Thoracic aorta (tissue), 2 donors: ENCODE results near the gene NKX1-2. TPM values are rescaled to one million over a fixed set of nuclear protein-coding genes. Genes with fewer than 3 reads are reported as not detected.

Experiments used
- ATAC-seq: fragments of 150-250 bp; one replicate; pipeline ENCODE4 v1.8.0; 2017; ENCODE audit warnings: low read depth; ENCODE audit not compliant: insufficient number of reproducible peaks, low FRiP score
- DNase-seq: peaks from one replicate; pipeline ENCODE4 v3.0.0-alpha.2; 2020; ENCODE audit warnings: low spot score
- H3K27ac ChIP-seq, 2 donors: fragments of 200-600 bp; sonication (generic); 1 replicate in 1 of 2; 2 replicates in 1 of 2; pipeline ENCODE4 v1.5.1; 2016; ENCODE audit warnings: mild to moderate bottlenecking in 2 of 2, moderate library complexity in 2 of 2
- H3K27me3 ChIP-seq: fragments of 200-600 bp; sonication (generic); replicated peaks from 2 replicates; pipeline ENCODE4 v1.6.0; 2016; ENCODE audit warnings: mild to moderate bottlenecking; ENCODE audit not compliant: insufficient read depth
- H3K36me3 ChIP-seq: fragments of 200-600 bp; sonication (generic); one replicate; pipeline ENCODE4 v1.5.1; 2016
- H3K4me1 ChIP-seq, 2 donors: fragments of 200-600 bp; sonication (generic); 1 replicate in 1 of 2; 2 replicates in 1 of 2; pipeline versions ENCODE4 v1.5.1 to v1.6.0; 2016; ENCODE audit warnings: low read depth in 2 of 2, mild to moderate bottlenecking in 1 of 2; ENCODE audit not compliant: control insufficient read depth in 1 of 2
- H3K4me3 ChIP-seq: fragments of 200-600 bp; sonication (generic); 2 replicates; pipeline ENCODE4 v1.5.1; 2016; ENCODE audit warnings: mild to moderate bottlenecking
- H3K9me3 ChIP-seq: fragments of 200-600 bp; sonication (generic); 2 replicates; pipeline ENCODE4 v1.5.1; 2016
- CTCF ChIP-seq: fragments of 200-600 bp; sonication (generic); IDR thresholded peaks from one replicate; pipeline ENCODE4 v1.5.1; 2019; ENCODE audit warnings: antibody characterized with exemption
- total RNA-seq, 2 donors: library from RNA; depleted of rRNA; stranded (reverse); fragments of >200 nt; gene quantifications; one replicate each; pipeline versions ENCODE4 v1.1.0 to v1.2.3, GENCODE V29; 2016

Gene NKX1-2
- total RNA-seq, 2 donors from 2014 or later = not detected

GRCh38 chr10:124415210-124415609, 34.6 kb downstream of the NKX1-2 start:
- peak overlapping the region; percentile 26 for H3K4me3 ChIP-seq

GRCh38 chr10:124414076-124414475, 35.8 kb downstream of the NKX1-2 start:
- DNase-seq = no peak
- H3K36me3 ChIP-seq = peaks cover 8% of the 10 kb centered on the region
- H3K27me3 ChIP-seq = no peaks in the 10 kb centered on the region
- H3K4me3 ChIP-seq = peak overlapping the region; percentile 31
- ATAC-seq = no peak
- no peak for TF ChIP-seq CTCF
- no peaks in the 10 kb centered on the region for H3K9me3 ChIP-seq
- peak overlapping the region in 1 of 2 donors; percentile 10 for H3K27ac ChIP-seq
- peaks cover 20 to 59% of the 10 kb centered on the region in 2 donors for H3K4me1 ChIP-seq

More at GRCh38 chr10:124415210-124415609, 34.6 kb downstream of the NKX1-2 start:
- H3K27ac ChIP-seq = peak overlapping the region; percentile 57 to 65
- H3K27me3 ChIP-seq = no peaks in the 10 kb centered on the region
- H3K36me3 ChIP-seq = peaks cover 6% of the 10 kb centered on the region
- H3K4me1 ChIP-seq = peaks cover 20 to 59% of the 10 kb centered on the region in 2 donors
- ATAC-seq = no peak
- TF ChIP-seq CTCF = no peak
- DNase-seq = no peak
- no peaks in the 10 kb centered on the region for H3K9me3 ChIP-seq

DNA sequence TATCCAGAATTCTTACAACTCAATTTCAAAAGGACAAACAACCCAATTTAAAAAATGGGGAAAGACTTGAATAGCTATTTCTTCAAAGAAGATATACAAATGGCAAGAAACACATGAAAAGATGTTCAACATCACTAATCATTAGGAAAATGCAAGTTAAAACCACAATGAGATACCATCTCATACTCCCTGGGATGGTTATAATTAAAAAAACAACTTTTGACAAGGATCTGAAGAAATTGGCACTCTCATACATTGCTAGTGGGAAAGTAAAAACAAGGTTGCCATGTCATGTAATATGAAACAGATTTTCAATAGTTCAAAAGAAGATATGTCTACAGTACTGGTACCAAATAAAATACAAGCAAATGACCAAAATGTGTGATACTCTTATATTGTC, 40.1 kb downstream of the NKX1-2 start:
- DNase-seq = no peak
- Histone ChIP-seq H3K36me3 (peaks cover 31% of the 10 kb centered on the region), H3K27ac (no peak overlapping the region), H3K27me3 (no peaks in the 10 kb centered on the region), H3K4me1 (peaks cover 5 to 32% of the 10 kb centered on the region in 2 donors), H3K4me3 (no peak overlapping the region), H3K9me3 (no peaks in the 10 kb centered on the region)
- no peak for ATAC-seq
- no peak for TF ChIP-seq CTCF

DNA sequence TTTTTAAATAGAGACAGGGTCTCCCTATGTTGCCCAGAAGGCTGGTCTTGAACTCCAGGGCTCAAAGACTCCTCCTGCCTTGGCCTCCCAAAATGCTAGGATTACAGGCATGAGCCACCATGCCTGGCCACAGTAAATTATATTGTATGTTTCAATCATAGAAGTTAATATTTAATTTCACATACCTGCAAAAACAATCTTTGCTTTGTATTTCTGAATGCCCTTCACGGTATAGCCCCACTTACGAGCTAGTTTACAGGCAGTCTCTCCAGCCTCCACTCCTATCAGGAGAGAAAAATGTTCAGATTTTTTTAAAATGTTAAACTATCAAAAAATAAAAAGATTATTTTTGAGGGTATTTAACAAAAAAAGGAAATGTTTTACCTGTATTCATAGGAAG, 41.5 kb downstream of the NKX1-2 start:
- no peak overlapping the region for H3K4me3 ChIP-seq
- no peaks in the 10 kb centered on the region for H3K27me3 ChIP-seq
- H3K4me1 ChIP-seq = peaks cover 0 to 19% of the 10 kb centered on the region in 2 donors
- DNase-seq = no peak
- ATAC-seq = no peak
- H3K27ac ChIP-seq = no peak overlapping the region
- TF ChIP-seq CTCF = no peak
- no peaks in the 10 kb centered on the region for H3K9me3 ChIP-seq
- H3K36me3 ChIP-seq = peaks cover 38% of the 10 kb centered on the region

GRCh38 chr10:124407456-124407855, 42.4 kb downstream of the NKX1-2 start:
- no peaks in the 10 kb centered on the region for H3K9me3 ChIP-seq
- H3K27ac ChIP-seq = no peak overlapping the region
- H3K4me3 ChIP-seq = no peak overlapping the region
- ATAC-seq (no peak), DNase-seq (no peak)
- no peaks in the 10 kb centered on the region for H3K27me3 ChIP-seq
- no peak for TF ChIP-seq CTCF
- peaks cover 0 to 10% of the 10 kb centered on the region in 2 donors for H3K4me1 ChIP-seq
- H3K36me3 ChIP-seq = peaks cover 45% of the 10 kb centered on the region
